IPS-NIHi7 (cell line): ENCODE results near the gene STAMBPL1.
"Not testable (repeated sequence)": the region's sequence is repeated elsewhere in the genome, so short reads cannot be mapped to it uniquely, and the experiment has no call there.

Experiments
- DNase-seq: peaks from one replicate; pipeline ENCODE4 v3.0.0; 2012; ENCODE audit warnings: mixed read lengths; ENCODE audit errors: extremely low spot score

Gene STAMBPL1

GRCh38 chr10:88879534-88880281 is at the start of gene STAMBPL1:
Gene STAMBPL1 (plus strand): TSS chr10:88880245. CDS start chr10:88901709, 21,464 bp downstream.
- no peak for DNase-seq

GRCh38 chr10:88830643-88831268 is 49.3 kb upstream of the STAMBPL1 start:
- DNase-seq = no peak

- DNase-seq = no peak
Measured at GRCh38 chr10:88831709-88832108, 48.3 kb upstream of the STAMBPL1 start.

GRCh38 chr10:88832376-88832775 is 47.7 kb upstream of the STAMBPL1 start:
- no peak for DNase-seq

- DNase-seq = no peak
Measured at GRCh38 chr10:88833156-88833555, 46.9 kb upstream of the STAMBPL1 start.

- no peak for DNase-seq
Measured at GRCh38 chr10:88833723-88834122, 46.3 kb upstream of the STAMBPL1 start.

- DNase-seq = peak; percentile 76
Measured at GRCh38 chr10:88835096-88835909, 44.7 kb upstream of the STAMBPL1 start.

- DNase-seq = no peak
Measured at GRCh38 chr10:88835910-88836221, 44.2 kb upstream of the STAMBPL1 start.

- DNase-seq = not testable (repeated sequence)
Measured at GRCh38 chr10:88837632-88838031, 42.4 kb upstream of the STAMBPL1 start.

- DNase-seq = peak; percentile 15
Measured at GRCh38 chr10:88838766-88839350, 41.2 kb upstream of the STAMBPL1 start.

- no peak for DNase-seq
Measured at GRCh38 chr10:88840104-88840503, 39.9 kb upstream of the STAMBPL1 start.

- no peak for DNase-seq
Measured at GRCh38 chr10:88840881-88841280, 39.2 kb upstream of the STAMBPL1 start.

GRCh38 chr10:88841316-88842111 is 38.5 kb upstream of the STAMBPL1 start:
- no peak for DNase-seq

GRCh38 chr10:88843171-88843570 is 36.9 kb upstream of the STAMBPL1 start:
- DNase-seq = no peak

- DNase-seq = no peak
Measured at GRCh38 chr10:88848499-88848898, 31.5 kb upstream of the STAMBPL1 start.

- DNase-seq = no peak
Measured at GRCh38 chr10:88849234-88849633, 30.8 kb upstream of the STAMBPL1 start.

GRCh38 chr10:88850712-88851111 is 29.3 kb upstream of the STAMBPL1 start:
- DNase-seq = no peak

GRCh38 chr10:88851706-88852105 is 28.3 kb upstream of the STAMBPL1 start, which contains the start of gene ANKRD22:
Gene ANKRD22 (minus strand): TSS chr10:88851844. CDS start chr10:88851607, 237 bp downstream.
- peak; percentile 45 for DNase-seq

- no peak for DNase-seq
Measured at GRCh38 chr10:88852327-88852726, 27.7 kb upstream of the STAMBPL1 start.

GRCh38 chr10:88853155-88853881 is 26.7 kb upstream of the STAMBPL1 start:
- DNase-seq = no peak

- no peak for DNase-seq
Measured at GRCh38 chr10:88854684-88855083, 25.4 kb upstream of the STAMBPL1 start.
